Right ventricle myocardium inferior (tissue), 1 donor: Measurements from ENCODE around the gene MIOX. TPM values are rescaled to one million over a fixed set of nuclear protein-coding genes. Genes with fewer than 3 reads are reported as not detected.

Experiments used
- ATAC-seq: fragments of 200-7000 bp; cut with Tn5 transposase; one replicate; pipeline ENCODE4 v1.9.1; 2020; ENCODE audit warnings: mild to moderate bottlenecking, moderate library complexity
- DNase-seq: peaks from one replicate; pipeline ENCODE4 v3.0.0; 2021; ENCODE audit errors: missing footprints
- intact Hi-C: fragments of 100-400 bp; cut with DNase I; formaldehyde crosslinking; loops from one replicate; pipeline ENCODE4 v1.11.0; 2022
- long read RNA-seq: library from polyadenylated mRNA; unstranded; transcript quantifications from one replicate; pipeline ENCODE4 v2.0.0, GENCODE V29; 2021
- total RNA-seq: library from RNA; stranded (reverse); fragmentation: NEBNext Ultra II Directional; extraction: Animal tissue kit (Norgen Biotek cat#: 25700); gene quantifications from one replicate; pipeline ENCODE4 v1.2.1, GENCODE V29; 2021
- donor health status: DM: no; HTN: yes; CAD: no; lungs with severe emphysema.

MIOX gene
- total RNA-seq, result not detected
- long read RNA-seq, result 0 reads

DNA sequence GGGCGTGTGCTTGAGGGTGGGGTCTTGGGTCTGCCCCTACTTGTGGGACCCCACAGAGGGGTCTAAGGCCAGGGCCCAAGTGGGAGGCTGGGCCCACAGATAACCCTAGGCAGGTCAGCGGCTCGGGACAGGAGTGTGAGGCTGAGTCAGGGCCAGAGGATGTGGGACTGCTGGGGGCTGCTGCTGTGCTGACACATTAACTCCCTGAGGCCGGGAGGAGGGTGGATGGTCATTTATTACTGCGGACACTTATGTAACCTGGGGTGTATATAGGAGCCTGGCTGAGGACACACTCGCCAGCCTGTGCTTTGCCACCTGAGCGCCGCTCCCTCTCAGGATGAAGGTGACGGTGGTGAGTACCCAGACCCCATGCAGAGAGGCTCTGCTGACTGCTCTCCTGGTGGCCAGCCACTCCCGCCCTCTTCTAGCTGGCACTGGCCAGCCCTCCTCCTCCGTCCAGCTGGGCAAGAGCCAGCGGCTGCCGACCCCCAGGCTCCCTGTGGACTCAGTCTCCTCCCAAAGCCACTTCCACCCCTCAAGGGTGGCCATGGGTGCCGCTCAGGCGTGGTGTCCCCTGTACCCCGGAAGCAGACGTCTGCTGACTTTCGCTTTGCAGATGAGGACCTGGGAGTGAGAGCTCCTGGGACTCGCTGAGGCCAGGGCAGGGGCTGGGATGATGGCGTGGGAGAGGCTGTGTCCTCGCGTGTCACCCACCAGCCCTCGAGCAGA, at the start of gene MIOX:
MIOX (plus strand) TSS at position 299 of the 729 bp plus-strand sequence; CDS start at position 338, 39 bp downstream.
- intact Hi-C loops, result no loop called here
- DNase-seq (no peak), ATAC-seq (no peak)

GRCh38 chr22:50437511-50438304, 49.0 kb upstream of the MIOX start:
- DNase-seq (peak; percentile 41), ATAC-seq (no peak)
- intact Hi-C loops, result no loop called here

DNA sequence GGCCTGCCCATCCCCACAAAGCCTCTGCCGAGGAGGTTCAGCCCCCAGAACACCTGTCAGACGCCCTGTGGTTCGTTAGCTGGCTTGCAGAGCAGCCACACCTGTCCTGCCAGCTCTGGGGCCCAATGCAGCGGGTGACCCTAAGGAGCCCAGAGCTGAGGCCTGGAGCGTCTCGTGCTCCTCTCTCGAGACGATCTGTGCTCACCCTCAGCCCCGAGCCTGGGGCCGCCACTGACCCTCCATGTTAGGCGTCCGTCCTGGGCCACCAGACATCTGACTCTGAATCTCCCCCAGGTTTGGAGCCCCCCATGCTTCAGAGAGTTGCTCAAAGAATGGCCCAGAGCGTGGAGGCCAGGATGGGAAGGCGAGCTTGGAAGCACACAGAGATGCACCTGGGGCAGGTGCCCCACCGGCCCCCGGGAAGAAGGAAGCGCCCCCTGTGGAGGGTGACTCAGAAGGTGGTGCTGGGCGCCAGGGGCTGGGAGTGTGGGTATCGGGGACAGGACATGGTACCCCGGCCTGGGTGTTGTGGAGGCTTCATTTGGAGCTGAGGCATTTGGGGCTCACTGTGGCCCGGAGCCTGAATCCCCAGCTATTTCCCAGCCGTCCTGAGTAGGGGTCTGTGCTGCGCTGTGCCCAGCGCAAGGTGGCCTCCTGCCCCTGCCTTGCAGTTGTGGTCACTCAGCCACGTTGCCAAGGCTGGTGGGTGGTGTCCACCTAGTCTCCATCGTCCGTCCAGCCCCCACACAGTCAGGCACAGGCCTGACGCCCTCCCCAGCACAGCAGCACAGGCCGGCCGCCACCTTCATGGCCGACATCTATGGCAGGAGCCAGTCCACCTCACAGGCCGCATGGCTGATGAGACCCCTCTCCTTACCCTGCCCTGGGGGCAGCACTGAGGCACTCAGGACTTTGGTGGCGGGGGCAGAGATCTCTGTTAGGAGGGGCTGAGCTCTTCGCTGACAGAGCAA, 48.1 kb upstream of the MIOX start:
- intact Hi-C loops, result no loop called here
- ATAC-seq, result no peak
- peak; percentile 17 for DNase-seq

DNA sequence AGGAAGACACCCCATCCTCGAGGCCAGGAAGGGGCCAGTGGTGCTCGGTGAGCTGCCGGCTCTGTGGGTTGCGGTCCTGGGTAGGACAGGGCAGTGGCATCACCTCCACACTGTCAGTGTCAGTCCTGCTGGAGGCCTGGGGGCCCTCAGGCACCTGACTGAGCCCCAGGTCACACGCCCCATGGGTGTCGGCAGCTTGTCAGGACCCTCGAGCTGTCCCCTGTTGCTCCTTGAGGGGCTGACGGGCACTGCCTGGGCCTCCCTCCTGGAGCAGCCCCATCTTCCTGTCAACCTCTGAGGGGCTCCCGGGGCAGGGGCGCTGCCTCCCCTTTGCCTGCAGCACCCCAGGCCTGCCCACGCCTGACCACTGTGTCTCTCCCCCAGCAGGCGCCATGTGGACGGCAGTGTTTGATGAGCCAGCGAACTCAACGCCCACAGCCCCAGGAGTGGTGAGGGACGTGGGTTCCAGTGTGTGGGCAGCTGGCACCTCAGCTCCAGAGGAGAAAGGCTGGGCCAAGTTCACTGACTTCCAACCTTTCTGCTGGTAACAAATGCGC, 47.3 kb upstream of the MIOX start:
- intact Hi-C loops, result no loop called here
- ATAC-seq, result no peak
- peak; percentile 44 for DNase-seq

- ATAC-seq (no peak), DNase-seq (peak; percentile 63)
- intact Hi-C loops, result no loop called here
Observed at GRCh38 chr22:50439871-50440331, 46.8 kb upstream of the MIOX start.

- DNase-seq (peak; percentile 55), ATAC-seq (no peak)
- intact Hi-C loops, result no loop called here
Observed at GRCh38 chr22:50440544-50441249, 46.0 kb upstream of the MIOX start.

DNA sequence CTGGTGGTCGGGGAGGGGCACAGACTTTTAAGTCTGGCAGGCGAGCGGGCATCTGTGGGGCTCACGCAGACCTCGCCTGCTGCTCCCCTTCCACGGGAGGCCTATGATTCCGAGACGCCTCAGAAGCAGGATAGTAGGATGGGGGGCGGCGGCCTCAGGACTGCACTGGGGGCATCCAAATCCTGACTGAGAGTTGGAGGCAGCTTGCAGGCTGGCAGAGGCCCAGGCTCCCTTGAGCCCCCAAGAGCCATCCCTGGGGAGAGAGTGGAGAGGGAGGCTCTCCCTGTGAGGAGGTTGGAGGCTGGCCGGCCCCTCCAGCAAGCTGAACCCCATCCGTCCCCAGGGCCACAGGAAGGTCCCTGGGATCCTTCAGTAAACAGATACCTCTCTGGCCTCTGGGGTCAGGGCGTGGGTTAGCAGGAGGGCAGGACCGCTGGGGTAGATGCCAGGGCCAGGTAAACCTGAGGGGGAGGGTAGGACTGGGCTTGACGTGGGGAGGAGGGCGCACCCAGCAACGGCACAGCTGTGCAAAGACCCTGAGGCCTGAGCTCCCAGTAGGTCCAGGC, 45.1 kb upstream of the MIOX start:
- DNase-seq, result peak; percentile 33
- intact Hi-C loops, result no loop called here
- no peak for ATAC-seq

DNA sequence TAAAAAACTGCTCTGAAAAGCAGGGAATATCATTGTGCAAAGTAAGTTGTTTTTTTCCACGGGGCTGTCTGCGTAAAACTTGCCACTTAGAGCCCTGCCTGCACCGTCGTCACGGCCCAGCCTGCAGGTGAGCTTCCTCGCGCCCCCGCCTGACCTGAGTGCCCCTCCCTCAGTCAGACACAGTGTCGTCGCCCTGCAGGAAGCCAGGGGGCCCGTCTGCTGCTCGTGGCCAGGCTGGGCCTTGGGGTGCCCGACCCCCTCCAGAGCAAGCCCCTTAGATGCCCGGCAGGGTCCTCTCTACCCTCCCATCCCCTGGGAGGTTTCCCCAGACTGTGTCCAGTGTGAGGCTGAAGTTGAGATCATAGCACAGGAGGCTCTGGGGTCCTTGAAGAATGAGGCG, 43.5 kb upstream of the MIOX start:
- intact Hi-C loops, result no loop called here
- peak; percentile 68 for DNase-seq
- ATAC-seq, result no peak

DNA sequence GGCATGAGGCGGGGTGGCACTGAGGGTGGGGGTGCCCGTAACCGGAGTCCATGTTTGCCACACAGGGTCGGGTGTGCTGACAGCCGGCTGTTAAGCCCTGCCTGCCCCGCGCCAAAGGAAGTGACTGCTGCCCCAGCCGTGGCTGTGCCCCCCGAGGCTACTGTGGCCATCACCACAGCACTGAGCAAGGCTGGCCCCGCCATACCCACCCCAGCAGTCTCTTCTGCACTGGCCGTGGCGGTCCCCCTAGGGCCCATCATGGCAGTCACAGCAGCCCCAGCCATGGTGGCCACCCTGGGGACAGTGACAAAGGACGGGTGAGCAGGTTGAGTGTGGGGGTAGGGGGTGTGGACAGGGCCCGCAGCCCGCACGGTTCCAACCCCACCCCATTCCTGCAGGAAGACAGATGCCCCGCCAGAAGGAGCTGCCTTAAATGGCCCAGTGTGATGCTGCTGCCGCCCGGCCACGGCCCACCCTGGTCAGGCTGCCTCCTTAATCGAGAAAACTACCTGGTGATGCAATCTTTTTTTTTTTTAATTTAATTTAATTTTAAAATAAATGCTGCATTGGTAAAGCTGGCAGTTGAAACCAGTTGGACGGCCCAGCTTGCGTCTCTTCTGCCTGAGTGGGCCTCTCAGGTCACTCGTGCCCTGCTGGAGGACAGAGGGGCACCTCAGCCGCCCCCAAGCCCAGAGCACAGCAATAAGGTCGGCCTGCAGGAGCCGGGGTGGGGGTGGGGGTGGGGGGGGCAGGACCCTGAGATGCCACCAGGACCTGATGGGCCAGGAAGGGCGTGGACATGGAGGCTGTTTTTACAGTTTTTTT, 42.6 kb upstream of the MIOX start:
- DNase-seq (peak; percentile 48), ATAC-seq (no peak)
- intact Hi-C loops, result no loop called here

DNA sequence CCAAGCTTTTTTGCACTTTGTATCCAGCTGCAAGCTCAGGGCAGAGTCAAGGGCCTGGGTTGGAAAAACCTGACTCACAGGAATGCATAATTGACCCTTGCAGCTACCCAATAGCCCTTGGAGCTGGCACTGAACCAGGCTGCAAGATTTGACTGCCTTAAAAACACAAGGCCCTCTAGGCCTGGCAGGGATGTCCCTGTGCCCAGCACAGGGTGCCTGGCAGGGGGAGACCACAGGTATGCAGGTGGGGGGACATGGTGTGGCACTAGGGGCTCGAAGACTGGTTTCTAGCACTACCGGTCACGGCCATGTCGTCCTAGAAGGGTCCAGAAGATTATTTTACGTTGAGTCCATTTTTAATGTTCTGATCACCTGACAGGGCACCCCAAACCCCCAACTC, 42.0 kb upstream of the MIOX start:
- no peak for ATAC-seq
- intact Hi-C loops, result no loop called here
- peak; percentile 25 for DNase-seq

DNA sequence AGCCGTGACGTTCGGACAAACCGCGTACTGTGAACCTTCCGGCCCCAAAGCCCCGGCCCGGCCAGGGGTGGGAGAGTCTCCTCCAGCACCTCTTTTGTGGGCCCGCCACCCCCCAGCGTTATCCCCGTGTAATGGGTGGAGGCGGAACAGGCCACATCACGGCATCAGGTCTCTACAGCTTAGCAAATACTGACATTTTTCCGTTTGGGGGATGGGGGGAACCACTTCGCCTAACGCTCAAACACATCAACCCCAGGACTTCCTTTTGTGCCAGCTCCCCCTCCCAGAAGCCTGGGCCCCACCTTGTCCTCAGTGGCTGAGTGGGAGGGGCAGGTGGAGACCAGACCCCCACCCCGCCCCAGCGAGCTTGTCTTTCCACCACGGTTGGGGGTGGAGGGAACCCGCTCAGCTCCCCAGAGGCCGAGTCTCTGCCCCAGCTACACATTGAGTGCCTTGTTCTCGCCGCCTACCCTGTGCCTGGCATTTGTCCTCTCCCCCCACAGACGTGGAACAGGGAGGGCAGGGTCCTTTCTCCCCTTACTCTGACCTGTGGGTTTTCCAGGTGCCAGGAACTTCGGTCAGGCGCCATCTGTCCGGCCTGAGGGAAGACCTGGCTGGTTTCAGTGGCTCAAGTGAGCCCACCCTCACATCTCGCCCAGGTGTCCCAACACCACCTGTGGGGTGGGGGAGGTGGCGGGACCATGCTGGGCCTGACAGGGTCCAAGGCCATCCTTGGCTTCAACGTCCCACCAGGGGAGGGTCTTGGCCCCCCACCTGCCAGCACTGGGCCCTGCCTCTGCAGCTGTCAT, 41.4 kb upstream of the MIOX start:
- peak; percentile 54 for DNase-seq
- intact Hi-C loops, result no loop called here

GRCh38 chr22:50445880-50446707, 40.6 kb upstream of the MIOX start:
- DNase-seq (peak; percentile 40), ATAC-seq (no peak)
- intact Hi-C loops, result no loop called here

More for the DNA sequence above, 41.4 kb upstream of the MIOX start:
- no peak for ATAC-seq

DNA sequence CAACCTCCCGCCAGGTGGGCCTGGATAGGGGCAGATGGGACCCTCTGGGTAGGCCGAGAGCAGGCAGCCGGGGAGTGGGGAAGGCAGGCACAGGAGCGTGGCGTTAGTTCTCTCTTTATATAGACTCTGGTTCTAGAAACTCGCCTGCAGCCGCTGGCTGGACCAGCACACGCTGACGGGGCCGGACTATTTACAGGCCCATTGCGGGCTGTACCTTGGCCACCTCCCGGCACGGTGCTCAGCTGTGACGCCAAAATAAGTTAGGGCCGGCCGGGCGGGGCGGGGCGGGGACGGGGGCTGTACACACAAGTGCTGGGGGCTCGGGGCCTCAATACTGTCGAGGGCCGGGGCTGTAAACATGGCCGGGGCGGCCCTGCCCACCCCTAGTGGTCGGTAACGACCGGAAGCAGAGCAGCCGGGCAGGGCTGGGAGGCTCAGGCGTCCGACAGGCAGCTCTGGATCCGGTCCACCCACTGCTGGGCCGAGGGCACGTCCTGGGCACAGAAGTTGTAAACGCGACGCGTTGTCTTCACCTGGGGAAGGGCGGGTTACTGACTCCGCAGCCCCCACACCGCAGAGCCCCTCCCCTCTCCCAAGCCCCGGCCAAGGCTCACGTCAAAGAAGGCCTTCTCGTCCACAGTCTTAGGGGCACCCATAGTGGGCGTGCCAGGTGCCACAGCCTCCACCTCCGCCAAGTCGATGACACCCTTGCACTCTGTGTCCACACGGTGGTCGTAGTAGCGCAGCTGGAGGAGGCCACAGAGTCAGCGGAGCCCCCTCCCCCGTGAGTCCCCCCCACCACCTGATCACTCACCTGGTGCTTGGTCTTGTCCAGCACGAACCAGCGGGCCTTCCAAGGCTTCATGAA, 39.7 kb upstream of the MIOX start:
- intact Hi-C loops, result no loop called here
- ATAC-seq (no peak), DNase-seq (peak; percentile 64)
